ENCODE results near the gene TAS2R1.

DNA sequence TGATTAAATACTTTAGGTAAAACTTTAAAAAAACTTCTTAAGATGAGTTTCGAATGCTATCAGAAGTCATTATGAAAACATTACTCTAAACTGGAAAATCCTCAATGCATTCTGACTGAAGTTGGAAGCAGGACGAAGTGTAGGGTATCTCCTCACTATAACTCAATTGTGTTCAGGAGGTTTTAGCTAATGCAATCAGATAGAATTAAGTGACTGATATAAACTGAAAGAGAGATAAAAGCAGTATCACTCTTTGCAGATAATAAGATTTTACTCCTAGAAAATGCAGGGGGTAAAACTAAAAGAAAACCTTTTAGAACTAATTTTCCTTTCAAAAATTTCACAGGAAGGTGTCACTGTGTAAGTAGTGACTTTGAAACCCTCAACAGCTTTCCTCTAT is 22.1 kb downstream of the TAS2R1 start:
- TF ChIP-seq EZH2 (IDR thresholded peaks at IDR 0.05; ENCODE audit: borderline replicate concordance, control insufficient read depth, low read depth, low read length) = no peak
- no peak for TF ChIP-seq CBX3 (IDR thresholded peaks at IDR 0.05; ENCODE audit: borderline replicate concordance, low read depth)
